Aorta (tissue), 5 donors: ENCODE data around the gene CCNJL. TPM values are rescaled to one million over a fixed set of nuclear protein-coding genes. Genes with fewer than 3 reads are reported as not detected.

ENCODE experiments used
- ATAC-seq: fragments of 200-7000 bp; cut with Tn5 transposase; one replicate; pipeline ENCODE4 v1.9.1; 2022; ENCODE audit warnings: moderate library complexity; ENCODE audit not compliant: low FRiP score
- DNase-seq, 2 donors: peaks; one replicate each; pipeline ENCODE4 v3.0.0-alpha.2; 2020
- H3K27ac ChIP-seq, 2 donors: one replicate each; pipeline ENCODE4 v1.5.1; 2013; ENCODE audit warnings: low read length in 2 of 2, mild to moderate bottlenecking in 2 of 2, moderate library complexity in 2 of 2, control low read depth in 1 of 2, inconsistent platforms in 1 of 2, low read depth in 1 of 2
- H3K27me3 ChIP-seq, 2 donors: one replicate each; pipeline ENCODE4 v1.6.1; 2013; ENCODE audit warnings: control low read depth in 1 of 2, low read length in 1 of 2, mild to moderate bottlenecking in 1 of 2, moderate library complexity in 1 of 2; ENCODE audit not compliant: insufficient read depth in 2 of 2, control insufficient read depth in 1 of 2
- H3K36me3 ChIP-seq, 2 donors: one replicate each; pipeline ENCODE4 v1.6.1; 2013; ENCODE audit warnings: control low read depth in 1 of 2, low read length in 1 of 2, mild to moderate bottlenecking in 1 of 2; ENCODE audit not compliant: insufficient read depth in 2 of 2, control insufficient read depth in 1 of 2
- H3K4me1 ChIP-seq, 2 donors: one replicate each; pipeline ENCODE4 v1.6.1; 2013; ENCODE audit warnings: low read length in 2 of 2, control low read depth in 1 of 2, mild to moderate bottlenecking in 1 of 2, moderate library complexity in 1 of 2; ENCODE audit not compliant: insufficient read depth in 2 of 2, control insufficient read depth in 1 of 2
- H3K4me3 ChIP-seq, 2 donors: one replicate each; pipeline ENCODE4 v1.5.1; 2013; ENCODE audit warnings: low read length in 2 of 2, control low read depth in 1 of 2, mild to moderate bottlenecking in 1 of 2
- H3K9me3 ChIP-seq: one replicate; pipeline ENCODE4 v1.6.1; 2013; ENCODE audit warnings: mild to moderate bottlenecking, low read length; ENCODE audit not compliant: control insufficient read depth
- WGBS, 2 donors: extraction: QIAGEN DNeasy Blood & Tissue Kit; methylation state at CpG; one replicate each; pipeline ENCODE4 v1.1.7; 2013; 5-methylcytosine and 5-hydroxymethylcytosine counted together
- intact Hi-C, 2 donors: fragments of 100-400 bp; cut with DNase I; formaldehyde crosslinking; loops; one replicate each; pipeline versions ENCODE4 v1.14.2 to v1.15.0; 2022
- polyA plus RNA-seq, 2 donors: library from polyadenylated mRNA; stranded (reverse); fragments of 200-250 nt; gene quantifications; one replicate each; pipeline ENCODE4 v1.2.3, GENCODE V29; 2013
- total RNA-seq, 2 donors: library from RNA; stranded (reverse); fragmentation: NEBNext Ultra II Directional; extraction: Animal tissue kit (Norgen Biotek cat#: 25700); gene quantifications; one replicate each; pipeline ENCODE4 v1.2.1, GENCODE V29; 2021
- donor health status: healthy with polysubstance abuse.
- donor health status: Bipolar disorder and iron deficiency.
- donor health status: DM: no; HTN: no; CAD: no.
- donor health status: DM: no; HTN: no; CAD: no.
- donor health status: DM: yes; HTN: yes; CAD: no.

Gene CCNJL
- total and polyA plus RNA-seq, 4 donors, result 0.18 to 3.5 (median 2.6) TPM; not detected in 1

DNA sequence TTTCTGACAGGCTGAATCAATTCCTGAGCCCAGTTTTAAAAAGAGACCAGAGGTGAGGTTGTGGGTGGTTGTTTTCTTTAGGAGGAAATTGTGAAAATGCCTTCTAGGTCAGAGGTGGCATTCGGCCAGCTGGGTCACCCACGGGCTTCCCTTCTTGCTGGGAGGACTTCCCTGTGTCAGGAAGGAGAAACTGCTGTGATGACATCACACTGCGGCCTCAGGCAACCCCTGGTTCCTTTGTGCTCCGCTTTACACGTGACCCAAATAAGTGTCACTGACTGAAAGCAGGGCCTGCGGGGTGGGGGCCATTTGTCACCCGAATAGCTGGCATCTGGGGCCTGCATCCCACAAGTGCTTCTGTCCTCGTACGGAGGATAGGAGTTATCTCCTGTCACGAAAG is 43.3 kb downstream of the CCNJL start:
- 58 to 71% methylated on average over 10 of the region's 10 CpGs for WGBS, 2 donors

GRCh38 chr5:160268121-160268520 is 44.2 kb downstream of the CCNJL start:
- 86 to 95% methylated on average over 5 of the region's 5 CpGs for WGBS, 2 donors
- intact Hi-C loops, result no loop called here
- H3K4me3 ChIP-seq, result no peak overlapping the region
- no peaks in the 10 kb centered on the region for H3K4me1 ChIP-seq
- no peak for ATAC-seq
- H3K9me3 ChIP-seq, result no peaks in the 10 kb centered on the region
- DNase-seq, result no peak
- H3K27me3 ChIP-seq, result no peaks in the 10 kb centered on the region
- no peak overlapping the region for H3K27ac ChIP-seq
- H3K36me3 ChIP-seq, result no peaks in the 10 kb centered on the region

More for the DNA sequence above, 43.3 kb downstream of the CCNJL start:
- Histone ChIP-seq H3K36me3 (no peaks in the 10 kb centered on the region), H3K4me3 (no peak overlapping the region), H3K9me3 (no peaks in the 10 kb centered on the region), H3K4me1 (no peaks in the 10 kb centered on the region), H3K27ac (no peak overlapping the region), H3K27me3 (no peaks in the 10 kb centered on the region)
- ATAC-seq, result peak; percentile 76
- peak; percentile 90 to 92 for DNase-seq
- intact Hi-C loops, result no loop called here

DNA sequence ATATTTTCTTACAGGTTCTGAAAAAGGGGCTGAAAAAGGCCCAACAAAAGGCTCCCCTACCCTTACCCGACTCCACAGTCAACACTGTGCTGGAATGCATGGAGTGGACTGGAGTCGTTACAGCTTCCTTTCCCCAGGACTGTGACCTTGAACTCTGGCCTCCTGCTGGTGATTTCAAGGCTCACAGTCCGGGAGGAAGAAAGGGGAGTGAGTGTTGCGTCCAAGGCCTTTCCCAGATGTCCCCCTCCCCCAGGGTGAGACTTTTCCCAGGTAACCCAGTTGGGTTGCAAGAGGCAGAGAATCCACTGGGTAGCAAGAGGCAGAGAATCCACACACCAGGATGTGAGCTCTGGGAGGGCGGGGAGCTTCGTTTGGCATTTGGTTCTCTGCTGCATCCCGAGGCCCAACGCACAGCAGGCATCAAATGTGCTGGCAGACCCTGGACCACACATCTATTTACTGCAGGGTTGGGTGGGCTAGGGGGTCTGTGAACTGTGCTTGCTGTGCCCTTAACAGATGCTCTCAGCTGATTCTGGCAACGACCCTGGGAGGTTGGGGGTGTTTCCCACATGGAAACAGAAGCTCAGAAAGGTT is 45.5 kb downstream of the CCNJL start:
- H3K36me3 ChIP-seq, result no peaks in the 10 kb centered on the region
- no peaks in the 10 kb centered on the region for H3K4me1 ChIP-seq
- no peak for ATAC-seq
- 90% methylated on average over 9 of the region's 9 CpGs for WGBS, 2 donors
- no peaks in the 10 kb centered on the region for H3K9me3 ChIP-seq
- no peak for DNase-seq
- no peaks in the 10 kb centered on the region for H3K27me3 ChIP-seq
- no peak overlapping the region for H3K27ac ChIP-seq
- intact Hi-C loops, result no loop called here
- no peak overlapping the region for H3K4me3 ChIP-seq

GRCh38 chr5:160266044-160266443 is 46.3 kb downstream of the CCNJL start:
- H3K36me3 ChIP-seq, result no peaks in the 10 kb centered on the region
- H3K27ac ChIP-seq, result no peak overlapping the region
- H3K27me3 ChIP-seq, result no peaks in the 10 kb centered on the region
- no peaks in the 10 kb centered on the region for H3K9me3 ChIP-seq
- WGBS, 2 donors, result 91 to 92% methylated on average over 5 of the region's 5 CpGs
- intact Hi-C loops, result no loop called here
- H3K4me3 ChIP-seq, result no peak overlapping the region
- no peaks in the 10 kb centered on the region for H3K4me1 ChIP-seq
- ATAC-seq (no peak), DNase-seq (no peak)

DNA sequence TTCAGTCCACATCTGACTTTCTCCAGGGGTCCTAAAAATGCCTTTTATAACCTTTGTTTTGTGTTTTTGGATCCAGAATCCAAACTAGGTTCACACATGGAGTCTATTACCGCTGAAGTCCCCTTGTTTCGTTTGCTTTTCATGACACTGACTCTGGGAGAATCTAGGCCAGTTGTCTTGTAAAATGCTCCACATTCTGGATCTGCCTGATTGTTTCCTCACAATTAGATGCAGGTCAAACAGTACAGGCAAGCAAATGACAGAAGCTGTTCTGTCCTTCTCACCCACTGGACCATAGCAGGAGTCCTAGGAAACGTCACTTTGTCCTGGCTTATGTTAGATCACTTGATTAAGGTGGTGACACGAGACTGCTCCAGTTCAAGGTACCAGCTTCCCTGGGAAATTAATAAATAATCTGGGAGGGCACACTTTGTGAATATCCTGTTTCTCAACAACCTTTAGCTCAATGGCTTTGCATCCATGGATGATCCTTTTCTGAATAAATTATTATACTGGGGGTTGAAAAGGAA is 49.0 kb downstream of the CCNJL start:
- Histone ChIP-seq H3K4me3 (no peak overlapping the region), H3K4me1 (no peaks in the 10 kb centered on the region), H3K9me3 (no peaks in the 10 kb centered on the region), H3K36me3 (no peaks in the 10 kb centered on the region), H3K27me3 (no peaks in the 10 kb centered on the region), H3K27ac (no peak overlapping the region)
- intact Hi-C loops, result no loop called here
- DNase-seq (no peak), ATAC-seq (no peak)
- 89 to 91% methylated on average over 4 of the region's 4 CpGs for WGBS, 2 donors

DNA sequence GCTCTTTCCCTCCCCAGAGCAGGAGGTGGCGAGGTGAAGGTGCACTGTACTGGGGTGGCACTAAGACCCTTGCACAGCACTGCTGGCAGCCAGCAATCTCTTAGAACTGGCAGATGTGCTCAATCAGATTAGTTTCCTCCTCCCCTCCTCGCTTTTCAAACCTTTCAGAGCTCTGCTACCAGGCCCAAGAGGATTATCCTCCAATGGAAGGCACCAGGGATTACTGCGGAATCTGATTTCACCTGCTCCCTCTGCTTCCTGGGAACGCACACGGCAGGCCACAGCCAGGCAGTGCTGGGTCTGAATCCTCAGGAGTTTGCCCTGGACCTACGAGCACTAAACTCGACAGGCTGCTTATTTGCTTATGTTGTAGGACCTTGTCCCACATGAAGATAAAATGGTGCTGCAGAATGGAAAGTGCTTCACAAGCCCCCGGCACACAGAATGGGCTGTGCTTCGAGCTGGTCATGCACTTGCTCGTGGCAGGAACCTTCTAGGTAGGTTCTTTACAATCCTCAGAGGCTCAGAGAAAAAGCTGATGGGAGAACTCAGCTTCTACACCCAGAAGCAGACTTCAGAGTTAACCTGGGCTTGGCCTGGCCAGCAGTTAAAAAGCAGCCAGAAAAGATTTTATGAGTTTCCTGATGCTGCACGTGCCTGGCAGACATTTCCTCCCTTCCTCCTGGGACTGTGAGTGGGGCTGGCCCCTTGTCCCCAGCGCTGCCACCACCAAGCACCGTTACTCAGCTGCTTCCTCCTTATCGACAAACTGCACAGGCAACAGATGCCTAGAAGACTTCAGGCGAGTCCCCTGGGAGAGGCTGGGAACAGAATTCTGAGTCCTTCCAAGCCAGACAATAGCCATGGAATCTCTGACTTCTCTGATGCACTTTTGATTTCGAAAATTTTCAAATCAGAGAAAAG is 50.0 kb downstream of the CCNJL start:
- no peaks in the 10 kb centered on the region for H3K27me3 ChIP-seq
- H3K4me3 ChIP-seq, result no peak overlapping the region
- intact Hi-C loops, result no loop called here
- H3K27ac ChIP-seq, result no peak overlapping the region
- DNase-seq, result no peak
- ATAC-seq, result no peak
- H3K9me3 ChIP-seq, result no peaks in the 10 kb centered on the region
- H3K4me1 ChIP-seq, result no peaks in the 10 kb centered on the region
- no peaks in the 10 kb centered on the region for H3K36me3 ChIP-seq
- WGBS, 2 donors, result 56 to 61% methylated on average over 16 of the region's 16 CpGs

- WGBS, 2 donors, result 47 to 52% methylated on average over 22 of the region's 22 CpGs
- Histone ChIP-seq H3K27ac (no peak overlapping the region), H3K4me3 (no peak overlapping the region), H3K27me3 (no peaks in the 10 kb centered on the region), H3K4me1 (no peaks in the 10 kb centered on the region), H3K9me3 (no peaks in the 10 kb centered on the region), H3K36me3 (no peaks in the 10 kb centered on the region)
- DNase-seq (no peak), ATAC-seq (peak; percentile 36)
- intact Hi-C loops, result no loop called here
Measured at GRCh38 chr5:160260881-160261815, 51.2 kb downstream of the CCNJL start.

GRCh38 chr5:160260006-160260775 is 52.2 kb downstream of the CCNJL start:
- no peak for DNase-seq
- WGBS, 2 donors, result 96% methylated on average over 14 of the region's 14 CpGs
- ATAC-seq, result peak; percentile 8
- H3K36me3 ChIP-seq, result no peaks in the 10 kb centered on the region
- H3K4me3 ChIP-seq, result no peak overlapping the region
- no peaks in the 10 kb centered on the region for H3K27me3 ChIP-seq
- H3K27ac ChIP-seq, result no peak overlapping the region
- no peaks in the 10 kb centered on the region for H3K9me3 ChIP-seq
- intact Hi-C loops, result no loop called here
- no peaks in the 10 kb centered on the region for H3K4me1 ChIP-seq
